Mesenchymal stem cell (in vitro differentiated cells and primary cell): ENCODE results near the gene SUPT5H.
A peak's percentile ranks its signal among the peaks of the same experiment; 100 is the strongest.

Experiments
- DNase-seq: peaks from one replicate; pipeline ENCODE4 v3.0.0-alpha.2; 2013
- H2AFZ ChIP-seq: one replicate; pipeline ENCODE4 v1.6.1; 2013; ENCODE audit warnings: low read depth, mild to moderate bottlenecking, control low read depth, inconsistent platforms, low read length, moderate library complexity
- H2AK5ac ChIP-seq: 2 replicates; pipeline ENCODE4 v1.6.1; 2013; ENCODE audit warnings: low read length, moderate library complexity, mild to moderate bottlenecking, inconsistent platforms; ENCODE audit not compliant: severe bottlenecking
- H2BK120ac ChIP-seq: one replicate; pipeline ENCODE4 v1.6.1; 2013; ENCODE audit warnings: low read depth, mild to moderate bottlenecking, inconsistent platforms, low read length, moderate library complexity
- H2BK12ac ChIP-seq, 2 experiments: one replicate each; pipeline ENCODE4 v1.6.1; 2013; ENCODE audit warnings: inconsistent platforms in 2 of 2, low read length in 2 of 2, mild to moderate bottlenecking in 2 of 2, moderate library complexity in 2 of 2, control low read depth in 1 of 2
- H2BK15ac ChIP-seq: one replicate; pipeline ENCODE4 v1.6.1; 2013; ENCODE audit warnings: mild to moderate bottlenecking, low read depth, inconsistent platforms; ENCODE audit not compliant: poor library complexity, severe bottlenecking
- H2BK5ac ChIP-seq: 2 replicates; pipeline ENCODE4 v1.6.1; 2013; ENCODE audit warnings: low read depth, mild to moderate bottlenecking, low read length, control low read depth, inconsistent platforms; ENCODE audit not compliant: poor library complexity, severe bottlenecking
- H3K14ac ChIP-seq, 2 experiments: one replicate each; pipeline ENCODE4 v1.6.1; 2013; ENCODE audit warnings: inconsistent platforms in 2 of 2, low read length in 2 of 2, control low read depth in 1 of 2, mild to moderate bottlenecking in 1 of 2, moderate library complexity in 1 of 2
- H3K18ac ChIP-seq, 2 experiments: one replicate each; pipeline ENCODE4 v1.6.1; 2013; ENCODE audit warnings: inconsistent platforms in 2 of 2, low read length in 2 of 2, control low read depth in 1 of 2, low read depth in 1 of 2, mild to moderate bottlenecking in 1 of 2
- H3K23ac ChIP-seq, 2 experiments: one replicate each; pipeline ENCODE4 v1.6.1; 2013; ENCODE audit warnings: inconsistent platforms in 2 of 2, low read length in 2 of 2, mild to moderate bottlenecking in 2 of 2, moderate library complexity in 2 of 2, control low read depth in 1 of 2
- H3K27ac ChIP-seq: 2 replicates; pipeline ENCODE4 v1.5.1; 2013; ENCODE audit warnings: mild to moderate bottlenecking, moderate library complexity, low read length, control low read depth, inconsistent platforms; ENCODE audit not compliant: poor library complexity, severe bottlenecking
- H3K27me3 ChIP-seq, 2 experiments: 2 replicates each; pipeline versions ENCODE4 v1.6.1 to v1.7.0; 2013; ENCODE audit warnings: low read length in 2 of 2, mild to moderate bottlenecking in 2 of 2, moderate library complexity in 2 of 2, control low read depth in 1 of 2, inconsistent platforms in 1 of 2; ENCODE audit not compliant: control insufficient read depth in 1 of 2, insufficient read depth in 1 of 2
- H3K36me3 ChIP-seq, 2 experiments: 2 replicates each; pipeline versions ENCODE4 v1.6.1 to v1.7.0; 2013; ENCODE audit warnings: low read length in 2 of 2, control low read depth in 1 of 2, inconsistent platforms in 1 of 2, low read depth in 1 of 2, mild to moderate bottlenecking in 1 of 2; ENCODE audit not compliant: insufficient read depth in 2 of 2, control insufficient read depth in 1 of 2
- H3K4ac ChIP-seq, 2 experiments: one replicate each; pipeline ENCODE4 v1.6.1; 2013; ENCODE audit warnings: inconsistent platforms in 2 of 2, low read length in 2 of 2, mild to moderate bottlenecking in 2 of 2, moderate library complexity in 2 of 2, control low read depth in 1 of 2, low read depth in 1 of 2
- H3K4me1 ChIP-seq: 2 replicates; pipeline ENCODE4 v1.6.1; 2013; ENCODE audit warnings: low read depth, low read length, control low read depth; ENCODE audit not compliant: control insufficient read depth, insufficient read depth
- H3K4me2 ChIP-seq: 2 replicates; pipeline ENCODE4 v1.6.1; 2013; ENCODE audit warnings: low read length, mild to moderate bottlenecking, inconsistent platforms; ENCODE audit not compliant: poor library complexity, severe bottlenecking
- H3K4me3 ChIP-seq, 2 experiments: 2 replicates each; pipeline versions ENCODE4 v1.5.1 to v1.7.0; 2013; ENCODE audit warnings: low read length in 2 of 2, mild to moderate bottlenecking in 2 of 2, control low read depth in 1 of 2, low read depth in 1 of 2; ENCODE audit not compliant: insufficient read depth in 1 of 2
- H3K79me1 ChIP-seq: replicated peaks from 2 replicates; pipeline ENCODE4 v1.6.1; 2013; ENCODE audit warnings: mild to moderate bottlenecking, control low read depth, low read length, inconsistent platforms; ENCODE audit not compliant: poor library complexity, severe bottlenecking
- H3K9ac ChIP-seq: 2 replicates; pipeline ENCODE4 v1.7.0; 2013; ENCODE audit warnings: mild to moderate bottlenecking, low read length, moderate library complexity
- H3K9me3 ChIP-seq: 2 replicates; pipeline ENCODE4 v1.7.0; 2013; ENCODE audit warnings: mild to moderate bottlenecking, low read length; ENCODE audit not compliant: control insufficient read depth
- H4K8ac ChIP-seq: one replicate; pipeline ENCODE4 v1.6.1; 2013; ENCODE audit warnings: inconsistent platforms, mild to moderate bottlenecking, low read length, moderate library complexity
- H4K91ac ChIP-seq: one replicate; pipeline ENCODE4 v1.6.1; 2013; ENCODE audit warnings: mild to moderate bottlenecking, low read length, inconsistent platforms
- WGBS: methylation state at CpG from one replicate; pipeline ENCODE4 v1.1.7; 2013; ENCODE audit warnings: mixed read lengths; 5-methylcytosine and 5-hydroxymethylcytosine counted together

SUPT5H gene

DNA sequence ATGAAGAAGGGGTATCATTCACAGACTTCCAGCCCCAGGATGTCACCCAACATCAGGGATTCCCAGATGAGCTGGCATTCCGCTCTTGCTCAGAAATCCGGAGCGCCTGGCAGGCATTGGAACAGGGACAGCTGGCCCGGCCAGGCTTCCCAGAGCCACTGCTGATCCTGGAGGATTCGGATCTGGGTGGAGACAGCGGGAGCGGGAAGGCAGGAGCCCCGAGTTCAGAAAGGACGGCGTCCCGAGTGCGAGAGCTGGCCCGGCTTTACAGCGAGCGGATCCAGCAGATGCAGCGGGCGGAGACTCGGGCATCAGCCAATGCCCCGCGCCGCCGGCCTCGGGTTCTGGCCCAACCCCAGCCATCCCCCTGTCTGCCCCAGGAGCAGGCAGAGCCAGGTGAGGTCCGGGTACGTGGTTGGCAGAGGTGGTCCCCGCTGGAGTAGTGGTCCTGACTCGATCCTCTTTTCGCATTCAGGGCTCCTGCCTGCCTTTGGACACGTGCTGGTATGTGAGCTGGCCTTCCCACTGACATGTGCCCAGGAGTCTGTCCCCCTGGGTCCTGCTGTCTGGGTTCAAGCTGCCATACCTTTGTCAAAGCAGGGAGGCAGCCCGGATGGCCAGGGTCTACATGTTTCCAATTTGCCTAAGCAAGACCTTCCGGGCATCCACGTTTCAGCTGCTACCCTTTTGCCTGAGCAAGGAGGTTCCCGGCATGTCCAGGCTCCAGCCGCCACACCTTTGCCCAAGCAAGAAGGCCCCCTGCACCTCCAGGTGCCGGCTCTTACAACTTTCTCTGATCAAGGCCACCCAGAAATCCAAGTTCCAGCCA is 21.9 kb upstream of the SUPT5H start:
- no peak overlapping the region for H3K4me3 ChIP-seq
- H3K9ac ChIP-seq = no peak overlapping the region
- H2BK120ac ChIP-seq = no peak overlapping the region
- peak; percentile 21 for DNase-seq
- H3K27me3 ChIP-seq = no peaks in the 10 kb centered on the region
- no peak overlapping the region for H2BK5ac ChIP-seq
- no peak overlapping the region for H4K8ac ChIP-seq
- no peak overlapping the region for H2BK12ac ChIP-seq
- no peak overlapping the region for H2AK5ac ChIP-seq
- no peak overlapping the region for H3K4ac ChIP-seq
- 97% methylated on average over 35 of the region's 35 CpGs for WGBS
- no peak overlapping the region for H3K23ac ChIP-seq
- no peak overlapping the region for H2BK15ac ChIP-seq
- peaks cover 38 to 74% of the 10 kb centered on the region in 2 experiments for H3K36me3 ChIP-seq
- no peak overlapping the region for H4K91ac ChIP-seq
- H3K79me1 ChIP-seq = peaks cover 35% of the 10 kb centered on the region
- H3K27ac ChIP-seq = no peak overlapping the region
- no peak overlapping the region for H3K4me2 ChIP-seq
- H3K4me1 ChIP-seq = peaks cover 9% of the 10 kb centered on the region
- H2AFZ ChIP-seq = no peak overlapping the region
- H3K14ac ChIP-seq = no peak overlapping the region
- H3K9me3 ChIP-seq = no peaks in the 10 kb centered on the region
- no peak overlapping the region for H3K18ac ChIP-seq

DNA sequence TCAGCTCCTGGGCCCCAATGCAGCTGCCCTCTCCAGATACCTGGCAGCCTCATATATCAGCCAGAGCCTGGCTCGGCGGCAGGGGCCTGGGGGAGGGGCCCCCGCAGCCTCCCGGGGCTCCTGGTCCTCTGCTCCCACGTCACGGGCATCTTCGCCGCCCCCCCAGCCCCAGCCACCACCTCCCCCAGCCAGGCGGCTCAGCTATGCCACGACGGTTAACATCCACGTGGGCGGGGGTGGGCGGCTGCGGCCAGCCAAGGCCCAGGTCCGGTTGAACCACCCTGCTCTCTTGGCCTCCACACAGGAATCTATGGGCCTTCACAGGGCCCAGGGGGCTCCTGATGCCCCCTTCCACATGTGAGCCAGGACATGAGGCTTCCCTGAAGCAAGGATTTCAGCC is 20.4 kb upstream of the SUPT5H start:
- peaks cover 22% of the 10 kb centered on the region for H3K4me1 ChIP-seq
- no peak overlapping the region for H3K9ac ChIP-seq
- no peak overlapping the region for H3K4ac ChIP-seq
- H3K23ac ChIP-seq = no peak overlapping the region
- H3K27ac ChIP-seq = no peak overlapping the region
- no peak overlapping the region for H4K8ac ChIP-seq
- H3K27me3 ChIP-seq = no peaks in the 10 kb centered on the region
- H2BK5ac ChIP-seq = no peak overlapping the region
- no peak for DNase-seq
- H3K79me1 ChIP-seq = peaks cover 29% of the 10 kb centered on the region
- H3K36me3 ChIP-seq = peaks cover 30 to 60% of the 10 kb centered on the region in 2 experiments
- no peak overlapping the region for H2AK5ac ChIP-seq
- H2BK12ac ChIP-seq = no peak overlapping the region
- no peak overlapping the region for H4K91ac ChIP-seq
- no peak overlapping the region for H3K4me3 ChIP-seq
- H2AFZ ChIP-seq = no peak overlapping the region
- no peak overlapping the region for H2BK15ac ChIP-seq
- 97% methylated on average over 16 of the region's 16 CpGs for WGBS
- H2BK120ac ChIP-seq = no peak overlapping the region
- H3K14ac ChIP-seq = no peak overlapping the region
- H3K4me2 ChIP-seq = no peak overlapping the region
- no peaks in the 10 kb centered on the region for H3K9me3 ChIP-seq
- no peak overlapping the region for H3K18ac ChIP-seq

DNA sequence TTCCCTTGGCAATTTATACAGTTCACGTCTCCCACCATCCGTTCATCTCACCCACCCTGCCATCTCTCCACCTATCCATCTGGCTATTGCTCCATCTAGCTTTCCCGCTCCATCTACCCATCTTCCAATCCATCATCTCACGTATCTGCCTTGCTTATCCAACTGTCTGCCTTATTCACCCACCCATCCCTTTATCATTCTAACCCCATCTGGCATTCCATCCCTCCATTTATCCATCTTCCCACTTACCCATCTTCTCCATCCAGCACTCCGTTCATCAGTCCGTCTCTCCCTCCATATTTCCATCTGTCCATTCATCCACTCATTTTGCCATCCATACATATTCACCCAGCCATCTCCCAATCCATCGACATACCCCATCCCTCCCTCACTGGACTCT is 19.6 kb upstream of the SUPT5H start:
- Histone ChIP-seq H3K4ac (no peak overlapping the region), H4K8ac (no peak overlapping the region), H4K91ac (no peak overlapping the region), H3K4me3 (no peak overlapping the region), H2AK5ac (peak overlapping the region; percentile 73), H3K4me1 (peaks cover 25% of the 10 kb centered on the region), H2AFZ (no peak overlapping the region), H3K23ac (no peak overlapping the region), H2BK12ac (no peak overlapping the region), H3K18ac (no peak overlapping the region), H3K4me2 (no peak overlapping the region), H2BK120ac (no peak overlapping the region), H3K79me1 (peaks cover 24% of the 10 kb centered on the region), H3K27ac (no peak overlapping the region), H3K9ac (no peak overlapping the region), H2BK15ac (no peak overlapping the region), H3K27me3 (no peaks in the 10 kb centered on the region), H3K9me3 (no peaks in the 10 kb centered on the region), H3K36me3 (peaks cover 24 to 53% of the 10 kb centered on the region in 2 experiments), H2BK5ac (no peak overlapping the region), H3K14ac (no peak overlapping the region)
- WGBS = 95% methylated on average over 7 of the region's 7 CpGs
- DNase-seq = peak; percentile 28

DNA sequence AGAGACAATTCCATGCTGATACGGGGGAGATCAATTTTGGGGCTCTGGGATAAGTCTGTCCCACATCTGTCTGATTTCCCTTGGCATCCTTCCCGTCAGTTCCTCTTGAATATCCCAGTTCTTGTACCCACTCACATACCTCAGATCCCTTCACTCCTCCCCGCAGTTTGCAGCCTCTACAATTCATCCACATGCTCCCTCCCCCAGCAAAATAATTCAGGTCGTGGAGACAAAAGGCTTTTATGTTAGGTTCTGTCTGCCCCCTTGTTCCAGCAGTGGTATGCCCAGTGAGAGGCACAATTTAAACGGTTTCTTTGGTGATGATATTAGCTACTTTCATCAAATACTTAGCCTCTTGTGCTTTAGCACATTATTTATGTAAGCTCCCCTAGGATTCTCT is 19.2 kb upstream of the SUPT5H start:
- Histone ChIP-seq H3K9ac (no peak overlapping the region), H2AFZ (no peak overlapping the region), H3K27me3 (no peaks in the 10 kb centered on the region), H2BK120ac (no peak overlapping the region), H3K27ac (peak overlapping the region; percentile 12), H3K4ac (no peak overlapping the region), H3K18ac (no peak overlapping the region), H2BK5ac (peak overlapping the region; percentile 10), H2AK5ac (peak overlapping the region; percentile 73), H2BK15ac (no peak overlapping the region), H4K8ac (no peak overlapping the region), H3K79me1 (peaks cover 20% of the 10 kb centered on the region), H3K23ac (no peak overlapping the region), H3K36me3 (peaks cover 26 to 52% of the 10 kb centered on the region in 2 experiments), H2BK12ac (no peak overlapping the region), H3K4me2 (no peak overlapping the region), H3K14ac (no peak overlapping the region), H3K4me1 (peaks cover 30% of the 10 kb centered on the region), H4K91ac (no peak overlapping the region), H3K9me3 (no peaks in the 10 kb centered on the region), H3K4me3 (no peak overlapping the region)
- WGBS = 96% methylated on average over 4 of the region's 5 CpGs
- peak; percentile 39 for DNase-seq
